HG03571 (cell line): ENCODE results near the gene TSPAN31.
A peak's percentile ranks its signal among the peaks of the same experiment; 100 is the strongest.

ENCODE experiments used
- ATAC-seq: cut with Tn5 transposase; IDR thresholded peaks from one replicate; pipeline ENCODE4 v1.9.1; 2021; ENCODE audit not compliant: unreplicated experiment

TSPAN31 gene

GRCh38 chr12:57751788-57752667 lies 7.2 kb downstream of the TSPAN31 start, which contains the start of gene CDK4:
TSS of gene CDK4 (minus strand) at chr12:57752310. CDS start at chr12:57751717, 593 bp downstream.
- peak; percentile 65 for ATAC-seq

- no peak for ATAC-seq
Measured at GRCh38 chr12:57752668-57753000, 7.8 kb downstream of the TSPAN31 start.

- ATAC-seq, result no peak
Measured at GRCh38 chr12:57753756-57754337, 9.0 kb downstream of the TSPAN31 start.

GRCh38 chr12:57754411-57755193 lies 9.8 kb downstream of the TSPAN31 start, which contains the start of gene MARCHF9:
TSS of gene MARCHF9 (plus strand) at chr12:57755103. CDS start at chr12:57755529, 426 bp downstream.
- ATAC-seq, result peak; percentile 29

- ATAC-seq, result no peak
Measured at GRCh38 chr12:57755194-57755453, 10.3 kb downstream of the TSPAN31 start.

- no peak for ATAC-seq
Measured at GRCh38 chr12:57755454-57756372, 10.9 kb downstream of the TSPAN31 start.

- no peak for ATAC-seq
Measured at GRCh38 chr12:57756406-57757341, 11.8 kb downstream of the TSPAN31 start.

- ATAC-seq, result no peak
Measured at GRCh38 chr12:57757771-57758170, 12.9 kb downstream of the TSPAN31 start.

GRCh38 chr12:57758552-57759359 lies 13.9 kb downstream of the TSPAN31 start:
- ATAC-seq, result no peak

- no peak for ATAC-seq
Measured at GRCh38 chr12:57759360-57759980, 14.6 kb downstream of the TSPAN31 start.

- no peak for ATAC-seq
Measured at GRCh38 chr12:57760347-57760982, 15.6 kb downstream of the TSPAN31 start.

- ATAC-seq, result no peak
Measured at GRCh38 chr12:57761391-57761998, 16.7 kb downstream of the TSPAN31 start.

- ATAC-seq, result no peak
Measured at GRCh38 chr12:57762463-57762862, 17.6 kb downstream of the TSPAN31 start.

GRCh38 chr12:57763881-57764661 lies 19.2 kb downstream of the TSPAN31 start:
- ATAC-seq, result no peak

GRCh38 chr12:57764662-57765002 lies 19.8 kb downstream of the TSPAN31 start:
- no peak for ATAC-seq

GRCh38 chr12:57765003-57765697 lies 20.3 kb downstream of the TSPAN31 start:
- ATAC-seq, result no peak
